ENCODE data around the gene IL17REL. TPM values are rescaled to one million over a fixed set of nuclear protein-coding genes. Genes with fewer than 3 reads are reported as not detected.

IL17REL gene
- total and polyA plus RNA-seq, 2 of the 13 experiments (the other 11 are each of a cell fraction or from before 2014, with no cell fraction given): not detected

- peak in 1 of 2 experiments; percentile 34; a peak in 1 of 4 replicates for TF ChIP-seq REST (IDR thresholded peaks at IDR 0.05; ENCODE audit: borderline replicate concordance in 1 of 2, low read depth in 1 of 2, low read length in 2 of 2)
- no peak for TF ChIP-seq TCF7L2 (IDR thresholded peaks at IDR 0.05; ENCODE audit: low read depth, low read length)
- TF ChIP-seq TCF12 (IDR thresholded peaks at IDR 0.05): no peak
- no peak for TF ChIP-seq TCF12 (CRISPR knock-in tag; IDR thresholded peaks at IDR 0.05)
- TF ChIP-seq TBX2 (CRISPR knock-in tag; IDR thresholded peaks at IDR 0.05; ENCODE audit: borderline replicate concordance): peak; percentile 89
- no peak for TF ChIP-seq KLF6 (CRISPR knock-in tag; IDR thresholded peaks at IDR 0.05)
- TF ChIP-seq, protein P1, sequence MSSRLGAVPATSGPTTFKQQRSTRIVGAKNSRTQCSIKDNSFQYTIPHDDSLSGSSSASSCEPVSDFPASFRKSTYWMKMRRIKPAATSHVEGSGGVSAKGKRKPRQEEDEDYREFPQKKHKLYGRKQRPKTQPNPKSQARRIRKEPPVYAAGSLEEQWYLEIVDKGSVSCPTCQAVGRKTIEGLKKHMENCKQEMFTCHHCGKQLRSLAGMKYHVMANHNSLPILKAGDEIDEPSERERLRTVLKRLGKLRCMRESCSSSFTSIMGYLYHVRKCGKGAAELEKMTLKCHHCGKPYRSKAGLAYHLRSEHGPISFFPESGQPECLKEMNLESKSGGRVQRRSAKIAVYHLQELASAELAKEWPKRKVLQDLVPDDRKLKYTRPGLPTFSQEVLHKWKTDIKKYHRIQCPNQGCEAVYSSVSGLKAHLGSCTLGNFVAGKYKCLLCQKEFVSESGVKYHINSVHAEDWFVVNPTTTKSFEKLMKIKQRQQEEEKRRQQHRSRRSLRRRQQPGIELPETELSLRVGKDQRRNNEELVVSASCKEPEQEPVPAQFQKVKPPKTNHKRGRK (CRISPR knock-in tag; IDR thresholded peaks at IDR 0.05): no peak
- no peak for TF ChIP-seq ZNF83 (CRISPR knock-in tag; IDR thresholded peaks at IDR 0.05; ENCODE audit: borderline replicate concordance)
- TF ChIP-seq KLF12 (CRISPR knock-in tag; IDR thresholded peaks at IDR 0.05; ENCODE audit: borderline replicate concordance): peak; percentile 58; the same call in 1 of the 2 replicates
- no peak for TF ChIP-seq RORA (CRISPR knock-in tag; IDR thresholded peaks at IDR 0.05)
- TF ChIP-seq ZBTB38 (CRISPR knock-in tag; IDR thresholded peaks at IDR 0.05): peak; percentile 86; the same call in 1 of the 2 replicates
- no peak for TF ChIP-seq CERS6 (CRISPR knock-in tag; IDR thresholded peaks at IDR 0.05)
- TF ChIP-seq, protein P2, sequence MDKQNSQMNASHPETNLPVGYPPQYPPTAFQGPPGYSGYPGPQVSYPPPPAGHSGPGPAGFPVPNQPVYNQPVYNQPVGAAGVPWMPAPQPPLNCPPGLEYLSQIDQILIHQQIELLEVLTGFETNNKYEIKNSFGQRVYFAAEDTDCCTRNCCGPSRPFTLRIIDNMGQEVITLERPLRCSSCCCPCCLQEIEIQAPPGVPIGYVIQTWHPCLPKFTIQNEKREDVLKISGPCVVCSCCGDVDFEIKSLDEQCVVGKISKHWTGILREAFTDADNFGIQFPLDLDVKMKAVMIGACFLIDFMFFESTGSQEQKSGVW (CRISPR knock-in tag; IDR thresholded peaks at IDR 0.05; ENCODE audit: borderline replicate concordance): no peak
- no peak for TF ChIP-seq ZNF598 (CRISPR knock-in tag; IDR thresholded peaks at IDR 0.05; ENCODE audit: borderline replicate concordance)
- peak; percentile 75; the same call in 1 of the 2 replicates for TF ChIP-seq HOXA7 (CRISPR knock-in tag; IDR thresholded peaks at IDR 0.05)
- 0 out of 2 replicates have a peak, but pooled peaks have one; percentile 1 for TF ChIP-seq THAP9 (CRISPR knock-in tag; IDR thresholded peaks at IDR 0.05; ENCODE audit: borderline replicate concordance)
- TF ChIP-seq ZNF552 (CRISPR knock-in tag; IDR thresholded peaks at IDR 0.05; ENCODE audit: borderline replicate concordance): no peak
- TF ChIP-seq RCOR2 (CRISPR knock-in tag; IDR thresholded peaks at IDR 0.05): 0 out of 2 replicates have a peak, but pooled peaks have one; percentile 39
- TF ChIP-seq ZNF343 (CRISPR knock-in tag; IDR thresholded peaks at IDR 0.05): no peak; the same call in 1 of the 2 replicates
These were observed 41.9 kb downstream of the IL17REL start (continued) for GRCh38 chr22:49970528-49971231.

Data from HepG2 (cell line).